CD4-positive, alpha-beta T cell treated with Interleukin-15 for 1 hour (primary cell): ENCODE data around the gene NEURL3.
A peak's percentile ranks its signal among the peaks of the same experiment; 100 is the strongest.
"Not testable (repeated sequence)": the region's sequence is repeated elsewhere in the genome, so short reads cannot be mapped to it uniquely, and the experiment has no call there.

Experiments used
- DNase-seq: peaks from one replicate; pipeline ENCODE4 v3.0.0-alpha.2; 2020

The NEURL3 gene

DNA sequence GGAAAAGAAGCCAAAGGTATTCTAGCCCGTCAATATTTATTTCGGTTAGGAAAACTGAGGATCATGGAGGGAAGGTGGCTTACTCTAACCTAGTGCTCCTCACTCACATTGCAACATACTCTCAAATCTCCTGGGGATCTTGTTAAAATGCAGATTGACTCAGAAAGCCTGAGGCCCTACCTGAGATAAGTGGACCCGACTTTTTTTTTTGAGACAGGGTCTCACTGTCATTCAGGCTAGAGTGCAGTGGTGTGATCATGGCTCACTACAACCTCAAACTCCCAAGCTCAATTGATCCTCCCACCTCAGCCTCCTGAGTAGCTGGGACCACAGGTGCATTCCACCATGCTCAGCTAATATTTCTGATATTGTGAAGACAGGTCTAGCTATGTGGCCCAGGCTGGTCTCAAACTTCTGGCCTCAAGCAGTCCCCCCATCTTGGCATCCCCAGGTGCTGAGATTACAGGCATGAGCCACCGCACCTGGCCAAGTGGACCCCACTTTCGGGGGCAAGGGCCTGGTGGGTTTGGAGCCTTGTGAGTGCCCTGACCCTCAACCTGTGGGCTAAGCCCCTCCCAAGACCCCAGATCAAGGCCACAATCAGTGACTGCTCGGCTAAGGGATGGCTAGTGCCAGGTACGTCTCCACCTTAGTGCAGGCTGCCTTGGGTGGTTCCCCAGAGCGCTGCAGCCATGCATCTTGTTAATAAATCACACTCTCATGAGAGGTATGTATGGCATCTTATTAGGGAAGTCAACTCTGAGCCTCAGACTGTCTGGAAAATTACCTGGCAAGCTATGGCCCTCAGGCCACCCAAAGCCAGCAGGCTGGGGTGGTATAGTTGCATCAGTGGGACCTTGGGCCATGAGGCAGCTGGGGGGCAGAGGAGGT lies 1.1 kb upstream of the NEURL3 start:
- no peak for DNase-seq

DNA sequence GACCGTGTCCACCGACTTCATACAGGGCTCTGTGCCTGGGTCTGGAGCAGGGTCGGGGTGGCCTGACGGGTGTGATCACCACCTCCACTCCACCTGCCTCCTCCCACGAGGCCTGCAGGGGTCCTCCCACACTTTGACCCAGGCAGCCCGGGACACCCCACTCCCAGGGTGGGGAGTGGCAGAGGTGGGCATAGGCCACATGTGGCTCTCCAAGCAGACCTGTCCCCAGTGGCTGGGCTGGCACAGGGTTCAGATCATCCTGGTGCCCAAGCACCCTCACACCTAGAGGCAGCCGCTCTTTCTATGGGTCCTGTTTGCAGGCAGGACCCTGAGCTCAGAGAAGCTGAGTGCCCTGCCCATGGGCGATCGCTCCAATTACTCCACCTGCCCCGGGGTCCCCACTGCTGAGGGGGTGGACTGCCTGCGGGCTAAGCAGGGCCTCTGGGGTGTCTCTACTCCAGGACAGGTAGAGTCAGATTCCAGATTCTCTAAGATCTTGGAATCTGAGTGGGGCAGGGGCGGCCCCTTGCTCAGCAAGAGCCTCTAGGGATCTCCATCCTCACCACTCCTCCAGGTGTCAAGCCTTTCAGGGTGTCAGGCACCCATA lies 1.4 kb downstream of the NEURL3 start:
- DNase-seq = no peak

DNA sequence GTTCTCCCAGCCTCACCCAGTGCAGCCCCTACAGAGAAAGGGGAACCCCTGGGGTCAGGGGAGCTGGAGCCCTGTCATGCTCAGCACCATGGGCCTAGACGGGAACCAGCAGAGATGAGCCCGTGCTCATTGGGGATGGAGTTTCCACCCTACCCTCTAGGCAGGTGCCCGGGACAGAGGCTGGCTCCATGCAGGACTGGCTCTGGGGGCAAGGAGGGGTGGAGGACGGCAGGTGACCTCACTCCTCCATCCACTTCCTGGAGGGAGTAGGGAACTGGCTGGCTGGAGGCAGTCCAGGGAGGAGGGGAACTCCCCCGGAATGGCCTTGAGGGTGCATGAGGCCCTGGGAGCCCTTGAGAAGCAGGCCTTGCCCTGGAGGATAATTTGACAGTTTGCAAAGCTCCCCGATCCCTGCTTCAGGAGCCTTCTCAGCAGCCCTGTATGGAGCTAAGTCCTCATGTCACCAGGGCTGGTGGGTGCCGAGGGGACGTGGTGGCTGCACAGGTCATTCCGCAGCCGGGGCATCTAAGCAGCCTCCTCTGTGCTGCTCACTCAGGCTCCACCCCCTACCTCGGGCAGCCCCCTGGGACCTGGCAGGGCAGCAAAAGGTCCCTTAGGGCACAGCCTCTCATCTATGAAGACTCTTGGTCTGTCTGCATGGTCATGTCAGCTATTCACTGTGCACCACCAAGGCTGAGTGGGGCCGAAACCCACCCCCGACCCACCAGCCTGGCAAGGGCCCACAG lies 2.1 kb downstream of the NEURL3 start:
- no peak for DNase-seq

DNA sequence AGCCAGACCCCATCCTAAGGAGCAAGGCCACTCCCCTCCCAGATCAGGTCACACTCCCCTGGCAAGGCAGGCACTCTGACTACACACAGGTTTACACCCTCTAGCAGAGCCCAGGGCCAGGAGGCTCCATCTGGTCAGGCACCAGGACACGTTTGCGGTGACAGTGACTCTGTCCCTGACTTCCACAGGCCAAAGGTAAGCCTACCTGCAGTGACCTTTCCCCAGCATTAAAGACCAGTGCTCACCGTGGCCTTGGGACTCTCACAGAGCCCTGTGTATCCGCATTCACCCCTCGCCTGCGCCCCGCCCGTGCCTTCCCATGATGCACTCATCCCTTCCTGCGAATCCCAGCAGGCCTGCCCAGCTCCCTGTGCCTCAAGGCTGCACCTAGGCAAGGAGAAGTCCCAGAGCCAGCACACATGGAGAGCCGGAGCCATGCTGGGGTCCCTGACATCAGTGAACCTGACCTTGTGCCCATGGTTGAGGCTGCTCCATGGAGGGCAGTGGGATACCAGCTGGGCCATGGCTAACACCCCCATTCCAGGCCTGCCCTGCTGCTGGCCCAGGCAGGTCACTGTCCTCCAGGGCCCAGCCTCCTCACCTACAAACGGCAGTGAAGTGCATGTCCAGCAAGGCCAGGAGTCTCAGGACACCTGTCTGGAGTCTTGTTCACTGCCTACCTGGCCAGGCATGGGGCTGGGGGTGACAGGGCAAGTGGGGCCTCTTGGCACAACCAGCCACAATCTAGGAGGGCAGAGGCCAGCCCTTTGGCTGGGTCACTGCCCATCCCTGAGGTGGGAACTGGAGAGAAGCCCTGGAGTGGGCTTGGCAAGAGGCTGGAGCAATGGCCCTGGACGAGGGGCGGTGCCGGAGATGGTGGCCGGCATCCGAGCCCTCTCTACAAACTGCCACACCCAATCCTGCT lies 3.0 kb downstream of the NEURL3 start:
- DNase-seq = no peak

DNA sequence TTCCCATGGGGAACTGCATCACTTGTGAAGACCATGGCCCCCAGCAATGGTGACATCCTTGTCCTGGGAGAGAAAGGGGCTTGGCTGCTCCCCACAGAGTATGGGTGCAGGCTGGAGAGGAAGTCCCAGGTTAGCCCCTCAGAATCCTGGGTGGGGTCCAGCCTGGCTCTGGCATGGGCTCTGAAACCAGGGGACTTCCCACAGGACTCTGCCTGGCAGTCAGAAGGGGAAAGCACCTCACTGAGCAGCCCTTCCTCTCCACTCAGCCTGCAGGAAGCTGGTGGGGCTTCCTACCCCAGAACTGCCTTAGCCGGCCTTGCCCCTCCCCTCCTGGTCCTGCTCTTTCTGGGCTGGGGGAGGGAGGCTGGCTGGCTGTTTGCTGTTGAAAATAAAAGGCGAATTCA lies 3.7 kb downstream of the NEURL3 start:
- DNase-seq = no peak

DNA sequence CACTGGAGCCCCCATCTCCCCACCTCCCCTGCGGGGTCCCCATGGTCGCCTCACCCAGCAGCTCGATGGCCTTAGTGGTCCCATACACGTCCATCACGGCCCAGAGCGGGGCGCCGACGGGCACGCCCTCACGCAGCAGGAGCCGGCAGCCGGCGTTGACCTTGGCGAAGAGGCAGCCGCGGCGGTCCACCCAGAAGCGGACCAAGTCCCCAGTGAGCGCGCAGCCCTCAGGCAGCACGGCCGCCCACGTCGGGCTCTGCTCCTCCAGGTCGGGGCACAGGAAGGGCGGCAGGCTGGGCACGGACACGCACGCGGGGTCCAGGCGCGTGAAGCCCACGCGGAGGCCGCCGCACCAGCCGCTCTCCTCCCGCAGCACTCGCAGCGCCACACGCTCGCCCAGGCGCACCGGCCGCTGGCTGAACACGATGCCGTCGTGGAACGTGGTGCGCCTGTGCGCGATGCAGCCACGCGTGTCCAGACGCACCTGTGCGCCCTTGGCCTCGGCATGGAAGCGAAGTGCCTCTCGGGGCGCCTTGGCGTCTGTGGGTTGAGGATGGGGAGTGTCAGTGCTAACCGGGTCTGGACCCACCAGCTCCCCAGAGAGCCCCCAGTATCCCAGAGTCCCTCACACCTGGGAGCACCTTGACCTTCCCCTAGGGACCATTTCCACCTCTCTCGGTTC lies 4.6 kb downstream of the NEURL3 start:
- no peak for DNase-seq

DNA sequence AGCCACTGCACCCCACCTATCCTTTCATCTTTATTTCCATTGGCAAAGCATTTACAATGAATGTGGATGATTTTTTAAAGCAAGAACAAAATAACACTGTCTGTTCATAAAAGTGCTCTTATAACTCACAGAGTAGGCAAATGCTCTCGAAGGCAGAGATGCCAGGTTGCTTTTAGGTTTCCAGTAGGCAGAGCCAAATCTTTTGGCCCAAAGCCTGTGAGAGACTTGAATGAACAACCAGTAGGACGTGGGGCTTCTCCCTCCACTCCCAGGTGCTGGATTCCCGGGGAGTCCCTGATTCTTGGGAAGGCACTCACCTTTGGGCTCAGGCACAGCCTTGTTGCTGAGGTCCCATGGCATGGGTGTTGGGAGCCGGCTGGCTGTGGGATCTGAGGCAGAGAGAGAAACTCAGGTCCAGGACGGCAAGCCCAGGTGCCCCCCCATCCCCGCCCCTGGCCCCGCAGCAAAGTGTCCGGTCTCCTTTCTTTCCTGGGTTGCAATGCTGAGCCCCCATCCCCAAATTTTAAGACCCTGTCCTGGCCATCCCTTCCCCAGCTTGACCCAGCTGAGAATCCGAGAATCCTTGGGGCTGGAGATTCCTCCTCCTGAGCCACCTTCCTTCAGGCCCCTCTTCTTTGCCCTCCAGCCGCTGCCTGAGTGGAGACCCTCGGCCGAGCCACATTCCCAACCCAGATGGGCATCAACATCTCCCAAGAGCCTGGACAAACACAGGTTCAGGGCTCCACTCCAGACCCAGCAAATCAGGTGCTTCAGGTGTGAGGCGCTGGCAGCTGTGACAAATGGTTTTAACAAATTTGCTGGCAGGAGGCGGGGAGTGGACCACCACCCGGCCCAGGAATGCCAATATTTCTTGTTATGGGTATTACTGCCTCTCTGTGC lies 5.8 kb downstream of the NEURL3 start:
- DNase-seq = no peak

DNA sequence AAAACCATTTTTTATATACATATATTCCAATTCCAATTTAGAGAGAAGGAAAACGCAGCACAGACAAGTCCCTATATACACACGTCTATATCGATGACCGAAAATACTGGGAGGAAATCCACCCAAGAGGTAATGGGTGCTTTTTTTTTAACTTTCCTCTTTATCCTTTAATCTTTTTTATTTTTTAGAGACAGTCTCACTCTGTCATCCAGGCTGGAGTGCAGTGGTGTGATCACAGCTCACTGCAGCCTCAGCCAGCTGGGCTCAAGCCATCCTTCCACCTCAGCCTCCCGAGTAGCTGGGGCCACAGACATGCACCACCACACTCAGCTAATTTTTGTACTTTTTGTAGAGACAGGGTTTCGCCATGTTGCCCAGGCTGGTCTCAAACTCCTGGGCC lies 6.5 kb downstream of the NEURL3 start:
- DNase-seq = not testable (repeated sequence)

DNA sequence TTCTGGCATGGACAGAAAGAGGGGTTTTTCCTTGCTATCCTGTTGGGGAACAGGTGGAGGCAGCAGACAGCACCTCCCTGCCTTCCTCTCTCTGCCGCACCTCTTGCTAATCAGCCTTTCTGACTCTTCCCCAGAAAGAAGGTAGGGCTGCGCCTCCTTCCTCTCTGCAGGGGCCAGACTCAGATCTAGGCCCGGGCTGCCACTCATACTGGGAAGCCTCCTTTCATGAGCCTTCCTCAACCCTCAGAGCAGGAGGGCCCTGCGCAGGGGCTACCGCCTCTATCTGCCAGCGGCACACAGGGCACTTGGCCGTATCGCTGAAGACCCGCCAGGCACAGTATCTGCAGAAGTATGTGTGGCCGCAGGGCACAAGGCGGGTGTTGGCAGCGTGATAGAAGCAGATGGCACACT lies 7.1 kb downstream of the NEURL3 start:
- no peak for DNase-seq

DNA sequence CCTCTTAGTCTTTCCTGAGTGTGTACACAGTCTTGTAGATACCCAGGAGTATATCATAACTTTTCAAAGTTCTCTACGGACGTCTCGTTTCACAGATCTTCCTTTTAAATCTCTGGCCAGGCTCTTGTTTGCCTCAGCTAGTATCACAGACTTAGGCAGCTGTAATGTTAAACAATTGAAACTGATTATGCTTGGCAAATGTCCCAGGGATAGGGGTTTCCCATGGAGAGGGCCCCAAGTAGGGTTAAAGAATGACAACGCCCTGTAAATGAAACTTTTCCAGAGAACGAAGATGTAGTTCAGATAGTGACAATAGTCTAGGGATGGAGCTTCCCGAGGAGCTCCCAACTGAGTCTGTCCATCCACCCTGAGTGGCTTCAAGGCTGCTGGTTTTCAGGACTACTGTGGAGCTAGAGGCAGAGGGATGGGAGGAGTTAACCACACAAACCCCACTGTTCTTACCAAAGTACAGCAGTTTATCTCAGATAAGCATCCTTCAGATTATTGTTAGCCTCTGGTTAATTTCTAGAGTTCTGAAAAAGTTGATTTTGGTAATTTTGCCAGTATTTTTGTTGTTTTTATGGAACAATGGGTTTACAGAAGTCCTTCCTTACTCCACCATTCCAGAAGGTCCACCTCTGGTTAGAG lies 9.1 kb downstream of the NEURL3 start:
- no peak for DNase-seq

DNA sequence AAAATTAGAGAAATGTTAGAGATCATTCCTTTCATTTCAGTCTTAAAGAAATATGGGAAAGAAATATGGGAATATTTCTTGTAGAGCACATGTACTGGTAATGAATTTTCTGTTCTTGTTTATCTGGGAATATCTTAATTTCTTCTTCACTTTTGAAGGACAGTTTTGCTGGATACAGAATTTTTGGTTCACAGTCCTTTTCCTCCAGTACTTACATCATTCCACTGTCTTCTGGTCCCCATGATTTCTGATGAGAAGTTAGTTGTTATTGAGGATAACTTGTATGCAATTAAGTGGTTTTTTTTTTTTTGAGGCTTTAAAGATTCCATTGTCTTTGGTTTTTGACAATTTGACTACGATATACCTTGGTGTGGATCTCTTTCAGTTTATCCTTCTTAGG lies 11.0 kb downstream of the NEURL3 start:
- no peak for DNase-seq

DNA sequence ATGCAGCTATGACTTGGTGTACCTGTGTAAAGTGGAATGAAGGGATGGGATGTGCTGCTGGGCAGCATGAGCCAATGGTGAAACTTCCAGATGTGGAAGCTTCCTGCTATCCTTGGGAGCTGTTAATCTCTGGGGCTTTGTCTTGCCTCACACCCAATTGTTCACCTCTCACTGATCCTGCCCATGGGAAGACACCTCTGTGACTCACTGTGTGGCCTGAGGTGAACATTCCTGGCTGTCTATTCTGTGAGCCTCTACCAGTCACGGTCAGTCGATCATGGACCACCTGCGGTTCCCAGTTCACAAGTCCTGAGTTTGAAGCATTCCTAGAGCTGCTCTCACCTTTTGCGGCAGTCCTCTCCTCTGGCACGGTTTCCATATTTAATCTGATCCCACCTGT lies 12.1 kb downstream of the NEURL3 start:
- DNase-seq = no peak

DNA sequence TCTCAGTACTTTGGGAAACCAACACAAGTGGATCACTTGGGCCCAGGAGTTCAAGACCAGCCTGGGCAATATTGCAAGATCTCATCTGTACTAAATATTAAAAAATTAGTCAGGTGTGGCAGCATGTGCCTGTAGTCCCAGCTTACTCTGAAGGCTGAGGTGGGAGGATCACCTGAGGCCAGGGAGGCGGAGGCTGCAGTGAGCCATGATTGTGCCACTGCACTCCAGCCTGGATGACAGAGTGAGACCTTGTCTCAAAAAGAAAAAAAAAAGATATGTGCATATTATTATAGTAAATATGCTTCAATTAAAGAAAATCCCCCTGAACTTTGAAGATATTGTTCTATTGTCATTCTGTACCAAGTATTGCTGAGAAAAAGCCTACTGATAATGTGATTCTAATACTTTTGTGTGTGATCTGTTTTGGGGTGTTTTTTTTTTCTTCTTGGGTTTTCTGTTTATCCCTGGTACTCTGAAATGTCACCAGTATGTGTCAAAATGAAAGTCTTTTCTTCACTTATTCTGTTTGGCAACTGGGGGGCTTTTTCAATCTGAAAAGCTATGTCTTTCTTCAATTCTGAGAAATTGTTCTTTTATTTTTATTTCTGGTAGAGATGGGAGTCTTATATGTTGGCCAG lies 13.2 kb downstream of the NEURL3 start:
- DNase-seq = no peak

DNA sequence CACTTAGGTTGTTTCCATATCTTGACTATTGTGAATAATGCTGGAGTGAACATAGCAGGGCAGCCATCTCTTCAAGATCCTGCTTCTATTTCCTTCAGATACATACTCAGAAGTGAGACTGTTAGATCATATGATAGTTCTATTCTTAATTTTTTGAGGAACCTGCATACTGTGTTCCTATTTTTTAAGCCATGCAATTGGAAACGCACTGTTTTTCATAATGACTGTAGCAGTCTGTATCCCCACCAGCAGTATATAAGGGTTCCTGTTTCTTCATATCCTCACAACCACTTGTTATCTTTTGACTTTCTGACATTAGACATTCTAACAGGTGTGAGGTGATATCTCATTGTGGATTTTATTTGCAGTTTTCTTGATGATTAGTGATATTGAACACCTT lies 15.5 kb downstream of the NEURL3 start:
- no peak for DNase-seq

DNA sequence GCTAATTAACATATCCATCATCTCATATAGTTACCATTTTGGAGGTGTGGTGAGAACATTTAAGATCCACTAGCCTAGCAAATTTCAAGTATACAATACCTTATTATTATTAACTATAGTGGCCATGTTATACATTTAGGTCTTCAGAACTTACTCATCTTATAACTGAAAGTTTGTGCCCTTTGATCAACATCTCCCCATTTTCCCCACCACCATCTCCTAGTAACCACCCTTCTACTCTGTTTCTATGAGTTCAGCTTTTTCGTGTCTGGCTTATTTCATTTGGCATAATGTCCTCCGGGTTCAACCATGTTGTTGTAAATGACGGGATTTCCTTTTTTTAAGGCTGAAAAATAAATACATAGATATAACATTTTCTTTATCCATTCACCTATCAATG lies 15.9 kb downstream of the NEURL3 start:
- DNase-seq = no peak

DNA sequence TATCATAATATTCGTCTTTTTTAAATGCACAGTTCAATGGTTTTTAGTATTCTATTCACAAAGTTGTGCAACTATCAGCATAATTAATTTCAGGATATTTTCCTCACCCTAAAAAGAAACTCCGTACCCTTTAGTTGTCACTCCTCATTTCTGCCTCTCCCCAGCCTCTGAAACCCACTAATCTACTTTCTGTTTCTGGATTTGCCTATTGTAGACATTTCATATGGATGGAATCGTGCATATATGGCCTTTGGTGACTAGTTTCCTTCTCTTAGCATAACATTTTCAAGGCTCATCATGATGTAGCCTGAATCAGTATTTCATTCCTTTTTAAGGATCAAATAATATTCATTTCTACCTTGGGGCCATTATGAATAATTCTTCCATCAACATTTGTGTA lies 18.5 kb downstream of the NEURL3 start:
- DNase-seq = no peak

DNA sequence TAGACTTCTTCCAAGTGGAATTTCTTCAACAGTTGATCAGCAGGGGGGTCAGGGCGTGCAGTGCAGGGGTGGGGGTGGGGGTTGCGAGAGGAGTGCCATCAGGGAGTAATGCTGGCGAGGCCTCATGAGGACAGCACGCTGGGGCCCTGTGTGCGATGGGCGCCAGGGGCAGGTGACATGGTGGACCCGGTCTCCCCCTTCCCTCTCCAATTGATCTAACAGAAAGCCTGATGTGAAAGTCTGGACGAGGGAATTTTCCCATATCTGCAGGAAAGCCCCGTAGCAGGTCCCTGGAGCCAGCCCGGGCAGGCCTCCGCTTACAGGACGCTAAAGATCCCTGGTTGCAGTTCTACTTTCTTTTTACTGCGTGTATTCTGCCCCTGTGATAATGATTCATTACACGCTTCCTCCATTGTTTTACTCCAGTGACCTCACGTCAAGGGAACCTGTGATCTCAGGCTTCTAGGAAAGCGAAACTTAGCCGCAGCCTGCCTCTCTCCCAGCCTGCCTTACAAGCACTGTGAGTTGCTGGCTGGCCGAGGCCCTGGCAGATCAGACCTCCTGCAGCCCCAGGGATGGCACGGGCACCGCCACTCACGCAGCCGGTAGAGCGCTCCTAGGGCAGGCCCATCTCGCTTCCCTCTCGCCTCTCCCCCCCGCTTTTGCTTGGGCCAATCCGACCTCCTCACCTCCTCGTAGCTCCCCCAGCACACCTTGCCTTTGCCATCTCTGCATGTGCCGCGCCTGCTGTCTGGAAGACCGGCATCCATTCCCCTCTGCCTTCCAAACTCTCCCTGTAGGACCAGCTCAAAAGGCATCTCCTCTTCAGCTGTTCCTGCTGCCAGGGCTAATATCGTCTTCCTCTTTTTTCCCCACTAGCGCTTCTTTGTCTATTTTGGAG lies 19.2 kb downstream of the NEURL3 start:
- peak; percentile 83 for DNase-seq

DNA sequence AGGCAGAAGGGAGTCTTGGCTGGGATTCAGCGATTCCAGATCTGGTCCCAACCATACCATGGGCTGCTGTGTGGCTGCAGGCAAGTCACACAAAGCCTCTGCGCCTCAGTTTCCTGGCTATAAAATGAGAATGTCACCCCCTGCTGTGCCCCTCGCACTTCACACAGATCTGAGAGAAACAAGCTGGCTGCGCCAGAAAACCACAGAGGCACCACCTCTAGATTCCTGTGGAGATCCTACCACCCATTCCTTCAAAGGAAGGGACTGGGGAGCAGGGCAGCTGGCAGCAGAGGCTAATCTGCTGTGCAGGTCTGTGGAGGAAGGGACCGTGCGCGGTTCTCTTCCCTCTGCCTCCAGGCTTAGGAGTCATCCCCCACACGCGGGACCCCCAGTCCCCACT lies 19.8 kb downstream of the NEURL3 start:
- no peak for DNase-seq

DNA sequence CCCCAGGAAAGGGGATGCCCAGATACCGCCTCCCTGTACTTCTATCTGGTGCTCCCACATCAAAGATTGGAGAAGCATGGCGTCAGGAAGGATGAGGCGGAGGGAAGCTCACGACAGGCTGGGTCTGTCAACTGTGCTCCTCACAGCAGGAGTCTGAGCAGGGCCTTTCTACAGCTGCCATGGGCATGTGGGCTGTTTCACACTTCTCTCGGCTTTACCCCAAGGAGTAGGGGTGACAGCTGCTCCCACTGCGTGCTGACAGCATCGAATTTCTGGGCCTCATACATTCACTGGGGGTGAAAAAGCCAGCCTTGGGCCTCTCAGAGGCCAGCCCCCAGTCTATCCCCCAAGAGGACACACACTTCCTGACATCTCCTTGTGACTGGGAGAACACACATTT lies 21.1 kb downstream of the NEURL3 start:
- no peak for DNase-seq
